OCI-LY3 (cell line): ENCODE results near the gene SGO2.

Experiments used
- EZH2phosphoT487 ChIP-seq: fragments of 200-600 bp; shearing (Covaris generic); IDR thresholded peaks from 2 replicates; pipeline ENCODE4 v1.6.1; 2018; ENCODE audit warnings: antibody characterized with exemption, mixed run types, low read depth
- TF ChIP-seq, protein P1 (sequence below): fragments of 200-600, 300-600 bp; sonication (generic); IDR thresholded peaks from 2 replicates; pipeline ENCODE4 v1.5.1; 2014; ENCODE audit warnings: antibody characterized with exemption, low read length, low read depth

DNA sequence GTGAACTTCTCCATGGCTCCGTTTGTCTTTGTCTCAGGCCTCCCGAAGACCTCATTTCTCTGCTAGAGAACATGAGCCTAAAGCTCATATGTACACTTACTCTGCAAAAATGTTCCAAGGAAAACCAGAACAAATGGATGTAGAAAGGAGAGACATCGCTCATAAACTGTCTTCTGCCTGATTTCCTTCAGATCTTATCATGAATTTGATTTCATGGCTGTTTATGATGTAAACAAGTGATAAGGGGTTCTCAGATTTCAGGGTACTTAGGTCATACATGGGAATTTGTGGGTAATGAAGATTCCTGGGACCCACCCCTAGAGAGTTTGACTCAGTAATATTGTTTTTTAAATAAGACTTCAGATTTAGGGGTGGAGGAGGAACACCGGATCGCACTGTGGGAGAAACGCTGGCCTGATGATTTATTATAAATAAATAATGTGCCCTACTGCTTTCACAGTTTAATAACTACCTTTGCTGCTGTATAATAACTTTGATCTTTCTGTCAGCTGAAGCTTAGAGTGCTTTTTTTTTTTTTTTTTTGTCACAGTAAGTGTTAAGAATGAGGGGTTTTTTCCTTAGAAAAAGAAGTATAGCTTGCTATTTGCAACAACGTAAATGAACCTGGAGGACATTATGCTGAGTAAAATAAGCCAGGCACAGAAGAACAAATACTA is 74.7 kb downstream of the SGO2 start:
- TF ChIP-seq, protein P1, sequence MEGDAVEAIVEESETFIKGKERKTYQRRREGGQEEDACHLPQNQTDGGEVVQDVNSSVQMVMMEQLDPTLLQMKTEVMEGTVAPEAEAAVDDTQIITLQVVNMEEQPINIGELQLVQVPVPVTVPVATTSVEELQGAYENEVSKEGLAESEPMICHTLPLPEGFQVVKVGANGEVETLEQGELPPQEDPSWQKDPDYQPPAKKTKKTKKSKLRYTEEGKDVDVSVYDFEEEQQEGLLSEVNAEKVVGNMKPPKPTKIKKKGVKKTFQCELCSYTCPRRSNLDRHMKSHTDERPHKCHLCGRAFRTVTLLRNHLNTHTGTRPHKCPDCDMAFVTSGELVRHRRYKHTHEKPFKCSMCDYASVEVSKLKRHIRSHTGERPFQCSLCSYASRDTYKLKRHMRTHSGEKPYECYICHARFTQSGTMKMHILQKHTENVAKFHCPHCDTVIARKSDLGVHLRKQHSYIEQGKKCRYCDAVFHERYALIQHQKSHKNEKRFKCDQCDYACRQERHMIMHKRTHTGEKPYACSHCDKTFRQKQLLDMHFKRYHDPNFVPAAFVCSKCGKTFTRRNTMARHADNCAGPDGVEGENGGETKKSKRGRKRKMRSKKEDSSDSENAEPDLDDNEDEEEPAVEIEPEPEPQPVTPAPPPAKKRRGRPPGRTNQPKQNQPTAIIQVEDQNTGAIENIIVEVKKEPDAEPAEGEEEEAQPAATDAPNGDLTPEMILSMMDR = no peak
- TF ChIP-seq EZH2phosphoT487 = no peak
